Stimulated activated CD4-positive, alpha-beta T cell treated with anti-CD3 and anti-CD28 coated beads, Interleukin-4, amount 100 ng/mL, for 24 hours (primary cell): ENCODE data around the gene HSPBP1.

Source experiments
- DNase-seq: peaks from one replicate; pipeline ENCODE4 v3.0.0-alpha.2; 2020

HSPBP1 gene

GRCh38 chr19:55252760-55253663 lies 26.9 kb downstream of the HSPBP1 start:
- no peak for DNase-seq

- DNase-seq, result peak; percentile 49
Observed at GRCh38 chr19:55251341-55252081, 28.4 kb downstream of the HSPBP1 start.

- DNase-seq, result no peak
Observed at GRCh38 chr19:55250262-55251036, 29.5 kb downstream of the HSPBP1 start.

- no peak for DNase-seq
Observed at GRCh38 chr19:55249841-55250240, 30.1 kb downstream of the HSPBP1 start.

GRCh38 chr19:55248704-55249103 lies 31.2 kb downstream of the HSPBP1 start:
- no peak for DNase-seq

GRCh38 chr19:55248166-55248675 lies 31.7 kb downstream of the HSPBP1 start:
- no peak for DNase-seq

GRCh38 chr19:55247621-55248099 lies 32.2 kb downstream of the HSPBP1 start:
- DNase-seq, result no peak

GRCh38 chr19:55246462-55247451 lies 33.2 kb downstream of the HSPBP1 start:
- DNase-seq, result no peak

GRCh38 chr19:55245236-55245904 lies 34.5 kb downstream of the HSPBP1 start:
- no peak for DNase-seq

GRCh38 chr19:55244004-55244680 lies 35.8 kb downstream of the HSPBP1 start:
- DNase-seq, result no peak

GRCh38 chr19:55242517-55242916 lies 37.4 kb downstream of the HSPBP1 start:
- DNase-seq, result no peak

GRCh38 chr19:55241935-55242464 lies 37.9 kb downstream of the HSPBP1 start:
- DNase-seq, result no peak

- no peak for DNase-seq
Observed at GRCh38 chr19:55241143-55241934, 38.6 kb downstream of the HSPBP1 start.

- no peak for DNase-seq
Observed at GRCh38 chr19:55240713-55241020, 39.2 kb downstream of the HSPBP1 start.

- DNase-seq, result no peak
Observed at GRCh38 chr19:55239004-55239403, 40.9 kb downstream of the HSPBP1 start.

GRCh38 chr19:55238030-55238429 lies 41.9 kb downstream of the HSPBP1 start:
- no peak for DNase-seq

- no peak for DNase-seq
Observed at GRCh38 chr19:55232986-55233385, 46.9 kb downstream of the HSPBP1 start.

- DNase-seq, result no peak
Observed at GRCh38 chr19:55232286-55232602, 47.7 kb downstream of the HSPBP1 start.
